Panc1 (cell line): ENCODE measurements around the gene SDK1. TPM values are rescaled to one million over a fixed set of nuclear protein-coding genes. Genes with fewer than 3 reads are reported as not detected.

Source experiments
- ATAC-seq: fragments of 200-7000 bp; cut with Tn5 transposase; 2 replicates; pipeline ENCODE4 v1.9.1; 2020; ENCODE audit warnings: mild to moderate bottlenecking, moderate library complexity
- BruUV-seq: library from RNA; stranded (reverse); fragments of 400-500 nt; replicated peaks from 2 replicates; lab custom pipeline; 2021; lab: Mats Ljungman, UMichigan
- CTCF ChIA-PET: fragments of 300-600 bp; sonication (Branson Sonifier 250); formaldehyde crosslinking; loops from one replicate; lab custom pipeline; 2022; ENCODE audit warnings: antibody characterized with exemption; lab: Charles Lee
- POLR2A ChIA-PET: fragments of 300-600 bp; sonication (Branson Sonifier 250); formaldehyde crosslinking; loops from one replicate; lab custom pipeline; 2022; ENCODE audit warnings: antibody characterized with exemption; lab: Charles Lee
- DNase-seq: peaks from one replicate; pipeline ENCODE4 v3.0.0-alpha.2; 2010; ENCODE audit warnings: low read depth, low spot score
- H3K27ac ChIP-seq: 2 replicates; pipeline ENCODE4 v1.5.1; 2011; ENCODE audit warnings: mild to moderate bottlenecking, low read length, inconsistent platforms
- H3K27me3 ChIP-seq: fragments of 200-500 bp; sonication (Bioruptor generic); 2 replicates; pipeline ENCODE4 v1.6.0; 2014; ENCODE audit warnings: low read length, inconsistent platforms; ENCODE audit not compliant: control insufficient read depth, insufficient read depth
- H3K36me3 ChIP-seq: fragments of 200-500 bp; sonication (Bioruptor generic); 2 replicates; pipeline ENCODE4 v1.5.1; 2014; ENCODE audit warnings: inconsistent platforms, mild to moderate bottlenecking, low read length, moderate library complexity; ENCODE audit not compliant: control insufficient read depth, insufficient read depth
- H3K4me1 ChIP-seq: 2 replicates; pipeline ENCODE4 v1.5.1; 2011; ENCODE audit warnings: inconsistent platforms, mild to moderate bottlenecking, low read length, moderate library complexity; ENCODE audit not compliant: control insufficient read depth, insufficient read depth
- H3K4me3 ChIP-seq, 2 experiments: 2 replicates each; pipeline ENCODE4 v1.5.1; 2011 to 2012; ENCODE audit warnings: low read depth in 2 of 2, low read length in 2 of 2, mild to moderate bottlenecking in 2 of 2, inconsistent platforms in 1 of 2, moderate library complexity in 1 of 2
- H3K9me3 ChIP-seq: fragments of 200-500 bp; sonication (Bioruptor generic); 2 replicates; pipeline ENCODE4 v1.5.1; 2014; ENCODE audit warnings: low read depth, mild to moderate bottlenecking, inconsistent platforms, low read length, moderate library complexity; ENCODE audit not compliant: control insufficient read depth, insufficient read depth
- POLR2AphosphoS5 ChIP-seq: IDR thresholded peaks from 2 replicates; pipeline ENCODE4 v1.6.1; 2012; ENCODE audit warnings: mild to moderate bottlenecking, low read depth, low read length, moderate library complexity
- SIN3A ChIP-seq: IDR thresholded peaks from 2 replicates; pipeline ENCODE4 v1.6.1; 2012; ENCODE audit warnings: low read depth, mild to moderate bottlenecking, low read length, moderate library complexity, borderline replicate concordance; ENCODE audit not compliant: insufficient read depth
- TCF7L2 ChIP-seq: IDR thresholded peaks from 2 replicates; pipeline ENCODE4 v1.6.1; 2011; ENCODE audit warnings: mild to moderate bottlenecking, low read depth, low read length, inconsistent platforms
- in situ Hi-C: cut with HindIII; loops from 2 replicates; pipeline ENCODE4 v1.10.0; 2016; ENCODE audit warnings: low sequenced_read_pairs, low pct_unique_long_range_greater_than_20kb
- intact Hi-C: fragments of 100-400 bp; cut with micrococcal nuclease; formaldehyde crosslinking; loops from one replicate; pipeline ENCODE4 v1.10.0; 2022; ENCODE audit not compliant: unreplicated experiment
- total RNA-seq: library from RNA; stranded (reverse); gene quantifications from one replicate; pipeline ENCODE4 v1.2.1, GENCODE V29; 2021; ENCODE audit not compliant: unreplicated experiment
- TF ChIP-seq, protein P1 (sequence below), 2 experiments: IDR thresholded peaks; 2 replicates each; pipeline ENCODE4 v1.6.1; 2011 to 2012; ENCODE audit warnings: low read depth in 2 of 2, control low read depth in 1 of 2, low read length in 1 of 2, mild to moderate bottlenecking in 1 of 2, moderate library complexity in 1 of 2; ENCODE audit not compliant: insufficient read depth in 1 of 2
- TF ChIP-seq, protein P2 (sequence below): fragments of 450-650 bp; IDR thresholded peaks from 2 replicates; pipeline ENCODE4 v1.5.1; 2017; ENCODE audit warnings: mild to moderate bottlenecking

SDK1 gene
- total RNA-seq, 1 experiment from 2014 or later = 47.4 TPM

DNA sequence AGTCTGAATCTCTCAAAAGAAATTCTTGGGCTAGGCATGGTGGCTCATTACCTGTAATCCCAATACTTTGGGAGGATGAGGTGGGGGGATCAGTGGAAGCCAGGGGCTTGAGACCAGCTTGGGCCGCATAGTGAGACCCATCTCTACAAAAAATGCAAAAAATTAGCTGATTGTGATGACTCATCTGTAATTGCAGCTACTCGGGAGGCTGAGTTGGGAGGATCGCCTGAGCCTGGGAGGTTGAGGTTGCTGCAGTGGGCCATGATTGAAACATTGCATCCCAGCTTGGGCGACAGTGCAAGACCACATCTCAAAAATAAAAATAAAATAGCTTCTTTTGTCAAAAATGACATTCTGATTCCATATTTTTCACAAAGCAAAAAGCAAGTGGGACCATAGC, 736.3 kb downstream of the SDK1 start:
- no peak for ATAC-seq
- DNase-seq = no peak
- Histone ChIP-seq H3K36me3 (no peaks in the 10 kb centered on the region), H3K27me3 (no peaks in the 10 kb centered on the region), H3K27ac (no peak overlapping the region), H3K9me3 (no peaks in the 10 kb centered on the region), H3K4me3 (no peak overlapping the region), H3K4me1 (no peaks in the 10 kb centered on the region)
- BruUV-seq = no TSS peak
- ChIA-PET CTCF (no interaction called here), POLR2A (no interaction called here)
- no peak for TF ChIP-seq POLR2AphosphoS5
- TF ChIP-seq, protein P1, sequence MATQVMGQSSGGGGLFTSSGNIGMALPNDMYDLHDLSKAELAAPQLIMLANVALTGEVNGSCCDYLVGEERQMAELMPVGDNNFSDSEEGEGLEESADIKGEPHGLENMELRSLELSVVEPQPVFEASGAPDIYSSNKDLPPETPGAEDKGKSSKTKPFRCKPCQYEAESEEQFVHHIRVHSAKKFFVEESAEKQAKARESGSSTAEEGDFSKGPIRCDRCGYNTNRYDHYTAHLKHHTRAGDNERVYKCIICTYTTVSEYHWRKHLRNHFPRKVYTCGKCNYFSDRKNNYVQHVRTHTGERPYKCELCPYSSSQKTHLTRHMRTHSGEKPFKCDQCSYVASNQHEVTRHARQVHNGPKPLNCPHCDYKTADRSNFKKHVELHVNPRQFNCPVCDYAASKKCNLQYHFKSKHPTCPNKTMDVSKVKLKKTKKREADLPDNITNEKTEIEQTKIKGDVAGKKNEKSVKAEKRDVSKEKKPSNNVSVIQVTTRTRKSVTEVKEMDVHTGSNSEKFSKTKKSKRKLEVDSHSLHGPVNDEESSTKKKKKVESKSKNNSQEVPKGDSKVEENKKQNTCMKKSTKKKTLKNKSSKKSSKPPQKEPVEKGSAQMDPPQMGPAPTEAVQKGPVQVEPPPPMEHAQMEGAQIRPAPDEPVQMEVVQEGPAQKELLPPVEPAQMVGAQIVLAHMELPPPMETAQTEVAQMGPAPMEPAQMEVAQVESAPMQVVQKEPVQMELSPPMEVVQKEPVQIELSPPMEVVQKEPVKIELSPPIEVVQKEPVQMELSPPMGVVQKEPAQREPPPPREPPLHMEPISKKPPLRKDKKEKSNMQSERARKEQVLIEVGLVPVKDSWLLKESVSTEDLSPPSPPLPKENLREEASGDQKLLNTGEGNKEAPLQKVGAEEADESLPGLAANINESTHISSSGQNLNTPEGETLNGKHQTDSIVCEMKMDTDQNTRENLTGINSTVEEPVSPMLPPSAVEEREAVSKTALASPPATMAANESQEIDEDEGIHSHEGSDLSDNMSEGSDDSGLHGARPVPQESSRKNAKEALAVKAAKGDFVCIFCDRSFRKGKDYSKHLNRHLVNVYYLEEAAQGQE (IDR thresholded peaks at IDR 0.05; ENCODE audit: insufficient read depth in 1 of 2, low read depth in 2 of 2, low read length in 1 of 2) = no peak
- TF ChIP-seq TCF7L2 = no peak
- no peak for TF ChIP-seq SIN3A
- TF ChIP-seq, protein P2, sequence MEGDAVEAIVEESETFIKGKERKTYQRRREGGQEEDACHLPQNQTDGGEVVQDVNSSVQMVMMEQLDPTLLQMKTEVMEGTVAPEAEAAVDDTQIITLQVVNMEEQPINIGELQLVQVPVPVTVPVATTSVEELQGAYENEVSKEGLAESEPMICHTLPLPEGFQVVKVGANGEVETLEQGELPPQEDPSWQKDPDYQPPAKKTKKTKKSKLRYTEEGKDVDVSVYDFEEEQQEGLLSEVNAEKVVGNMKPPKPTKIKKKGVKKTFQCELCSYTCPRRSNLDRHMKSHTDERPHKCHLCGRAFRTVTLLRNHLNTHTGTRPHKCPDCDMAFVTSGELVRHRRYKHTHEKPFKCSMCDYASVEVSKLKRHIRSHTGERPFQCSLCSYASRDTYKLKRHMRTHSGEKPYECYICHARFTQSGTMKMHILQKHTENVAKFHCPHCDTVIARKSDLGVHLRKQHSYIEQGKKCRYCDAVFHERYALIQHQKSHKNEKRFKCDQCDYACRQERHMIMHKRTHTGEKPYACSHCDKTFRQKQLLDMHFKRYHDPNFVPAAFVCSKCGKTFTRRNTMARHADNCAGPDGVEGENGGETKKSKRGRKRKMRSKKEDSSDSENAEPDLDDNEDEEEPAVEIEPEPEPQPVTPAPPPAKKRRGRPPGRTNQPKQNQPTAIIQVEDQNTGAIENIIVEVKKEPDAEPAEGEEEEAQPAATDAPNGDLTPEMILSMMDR = no peak
- intact Hi-C loops = no loop called here
- in situ Hi-C loops = no loop called here

DNA sequence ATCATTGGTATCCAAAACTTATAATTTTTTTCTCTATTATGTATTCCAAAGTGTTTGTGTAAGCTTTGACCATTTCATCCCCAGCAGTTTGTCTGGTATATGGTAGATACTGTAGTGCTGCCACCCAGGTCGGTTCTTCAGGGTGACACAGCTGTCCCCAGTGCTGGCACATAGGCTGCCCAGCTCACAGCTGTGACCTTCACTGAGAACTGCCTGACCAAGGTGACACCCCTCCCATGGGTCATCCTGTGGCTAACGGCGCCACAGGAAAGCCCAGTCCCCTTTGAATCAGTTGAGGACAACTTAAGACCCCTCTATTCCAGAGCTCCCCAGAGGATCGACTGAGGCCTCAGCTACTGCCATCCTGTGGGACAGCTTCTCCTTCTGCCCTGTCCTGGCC, 736.8 kb downstream of the SDK1 start:
- H3K9me3 ChIP-seq = no peaks in the 10 kb centered on the region
- in situ Hi-C loops (no loop called here), intact Hi-C loops (no loop called here)
- ATAC-seq (no peak), DNase-seq (no peak)
- ChIA-PET POLR2A (no interaction called here), CTCF (no interaction called here)
- no peak overlapping the region for H3K27ac ChIP-seq
- BruUV-seq = no TSS peak
- H3K4me3 ChIP-seq = no peak overlapping the region
- no peaks in the 10 kb centered on the region for H3K27me3 ChIP-seq
- TF ChIP-seq SIN3A (no peak), TCF7L2 (no peak), POLR2AphosphoS5 (no peak)
- TF ChIP-seq, protein P2 = no peak
- TF ChIP-seq, protein P1 (IDR thresholded peaks at IDR 0.05; ENCODE audit: insufficient read depth in 1 of 2, low read depth in 2 of 2, low read length in 1 of 2) = no peak
- no peaks in the 10 kb centered on the region for H3K4me1 ChIP-seq
- H3K36me3 ChIP-seq = no peaks in the 10 kb centered on the region
